EL (cell line): ENCODE data around the gene SPDYC.
A peak's percentile ranks its signal among the peaks of the same experiment; 100 is the strongest.
"Not testable (repeated sequence)": the region's sequence is repeated elsewhere in the genome, so short reads cannot be mapped to it uniquely, and the experiment has no call there.

Experiments used
- DNase-seq: peaks from one replicate; pipeline ENCODE4 v3.0.0-alpha.2; 2016

SPDYC gene

GRCh38 chr11:65134952-65135632 is 34.9 kb upstream of the SPDYC start:
- DNase-seq: peak; percentile 97

GRCh38 chr11:65135633-65136145 is 34.3 kb upstream of the SPDYC start:
- DNase-seq: no peak

- DNase-seq: no peak
Observed at GRCh38 chr11:65136515-65137096, 33.4 kb upstream of the SPDYC start.

GRCh38 chr11:65141896-65142494 is 28.0 kb upstream of the SPDYC start:
- no peak for DNase-seq

GRCh38 chr11:65147352-65148075 is 22.5 kb upstream of the SPDYC start:
- DNase-seq: no peak

GRCh38 chr11:65148657-65149056 is 21.4 kb upstream of the SPDYC start:
- DNase-seq: no peak

- not testable (repeated sequence) for DNase-seq
Observed at GRCh38 chr11:65150131-65150508, 19.9 kb upstream of the SPDYC start.

GRCh38 chr11:65150509-65151299 is 19.3 kb upstream of the SPDYC start:
- DNase-seq: peak; percentile 92

- DNase-seq: no peak
Observed at GRCh38 chr11:65151331-65151899, 18.6 kb upstream of the SPDYC start.

- DNase-seq: no peak
Observed at GRCh38 chr11:65152122-65152521, 17.9 kb upstream of the SPDYC start.

GRCh38 chr11:65156256-65156655 is 13.8 kb upstream of the SPDYC start:
- DNase-seq: no peak

- no peak for DNase-seq
Observed at GRCh38 chr11:65156926-65157325, 13.1 kb upstream of the SPDYC start.

- no peak for DNase-seq
Observed at GRCh38 chr11:65157336-65157735, 12.7 kb upstream of the SPDYC start.

- no peak for DNase-seq
Observed at GRCh38 chr11:65159012-65159411, 11.0 kb upstream of the SPDYC start.

GRCh38 chr11:65160643-65161042 is 9.4 kb upstream of the SPDYC start:
- no peak for DNase-seq

- no peak for DNase-seq
Observed at GRCh38 chr11:65163684-65164083, 6.3 kb upstream of the SPDYC start.

GRCh38 chr11:65165410-65166317 is 4.4 kb upstream of the SPDYC start:
- no peak for DNase-seq

- no peak for DNase-seq
Observed at GRCh38 chr11:65166893-65167292, 3.1 kb upstream of the SPDYC start.

- DNase-seq: no peak
Observed at GRCh38 chr11:65167656-65168055, 2.4 kb upstream of the SPDYC start.

- DNase-seq: no peak
Observed at GRCh38 chr11:65169164-65169641, 830 bp upstream of the SPDYC start.

GRCh38 chr11:65172600-65172999 is 2.6 kb downstream of the SPDYC start:
- no peak for DNase-seq
